GM20000 (cell line): ENCODE measurements around the gene U2AF1L4.

Experiments
- DNase-seq: peaks from one replicate; pipeline ENCODE4 v3.0.0; 2012; ENCODE audit warnings: low spot score
- TF ChIP-seq, protein P1 (sequence below): IDR thresholded peaks from 2 replicates; pipeline ENCODE4 v1.5.1; 2012; ENCODE audit warnings: mild to moderate bottlenecking, control low read depth; ENCODE audit errors: extremely low read depth, missing control alignments

Gene U2AF1L4

DNA sequence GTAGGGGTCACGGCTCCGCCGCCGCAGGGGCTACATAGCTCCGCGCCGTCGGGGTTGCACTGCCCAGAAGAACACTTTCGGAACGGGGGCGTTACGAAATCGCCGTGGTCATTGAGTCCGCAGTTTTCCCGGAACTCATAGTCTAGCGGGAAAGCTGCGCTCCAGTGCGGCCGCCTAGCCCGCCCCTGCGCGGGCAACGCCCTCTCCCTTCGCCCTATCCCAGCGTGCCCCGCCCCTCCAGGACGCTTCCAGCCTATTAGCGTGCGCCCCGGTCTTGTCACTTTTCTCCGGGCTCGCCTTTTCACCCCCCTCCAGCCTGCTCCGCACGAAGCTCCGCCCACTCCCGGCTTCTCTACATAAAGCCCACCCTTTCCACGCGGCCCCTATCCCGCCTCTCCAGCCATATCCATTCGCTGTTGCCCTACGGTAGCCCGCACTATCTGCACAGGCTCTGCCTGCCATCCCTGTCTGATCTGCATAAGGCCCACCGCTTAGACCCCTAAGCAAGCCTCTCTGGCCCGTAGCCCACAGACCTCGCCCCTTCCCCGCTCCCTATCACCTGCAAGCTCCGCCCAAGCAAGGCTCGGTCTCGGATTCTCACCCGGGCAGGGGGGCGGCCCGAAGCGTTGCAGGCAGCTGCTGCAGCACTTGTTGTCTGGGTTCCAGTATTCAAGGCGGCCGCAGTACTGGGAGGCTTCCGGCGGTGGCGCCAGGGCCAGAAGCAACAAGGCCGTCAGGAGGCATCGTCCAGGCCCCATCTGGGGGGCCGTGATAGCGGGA, 4.6 kb downstream of the U2AF1L4 start:
- peak; percentile 98 for DNase-seq
- TF ChIP-seq, protein P1, sequence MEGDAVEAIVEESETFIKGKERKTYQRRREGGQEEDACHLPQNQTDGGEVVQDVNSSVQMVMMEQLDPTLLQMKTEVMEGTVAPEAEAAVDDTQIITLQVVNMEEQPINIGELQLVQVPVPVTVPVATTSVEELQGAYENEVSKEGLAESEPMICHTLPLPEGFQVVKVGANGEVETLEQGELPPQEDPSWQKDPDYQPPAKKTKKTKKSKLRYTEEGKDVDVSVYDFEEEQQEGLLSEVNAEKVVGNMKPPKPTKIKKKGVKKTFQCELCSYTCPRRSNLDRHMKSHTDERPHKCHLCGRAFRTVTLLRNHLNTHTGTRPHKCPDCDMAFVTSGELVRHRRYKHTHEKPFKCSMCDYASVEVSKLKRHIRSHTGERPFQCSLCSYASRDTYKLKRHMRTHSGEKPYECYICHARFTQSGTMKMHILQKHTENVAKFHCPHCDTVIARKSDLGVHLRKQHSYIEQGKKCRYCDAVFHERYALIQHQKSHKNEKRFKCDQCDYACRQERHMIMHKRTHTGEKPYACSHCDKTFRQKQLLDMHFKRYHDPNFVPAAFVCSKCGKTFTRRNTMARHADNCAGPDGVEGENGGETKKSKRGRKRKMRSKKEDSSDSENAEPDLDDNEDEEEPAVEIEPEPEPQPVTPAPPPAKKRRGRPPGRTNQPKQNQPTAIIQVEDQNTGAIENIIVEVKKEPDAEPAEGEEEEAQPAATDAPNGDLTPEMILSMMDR = peak; percentile 3

DNA sequence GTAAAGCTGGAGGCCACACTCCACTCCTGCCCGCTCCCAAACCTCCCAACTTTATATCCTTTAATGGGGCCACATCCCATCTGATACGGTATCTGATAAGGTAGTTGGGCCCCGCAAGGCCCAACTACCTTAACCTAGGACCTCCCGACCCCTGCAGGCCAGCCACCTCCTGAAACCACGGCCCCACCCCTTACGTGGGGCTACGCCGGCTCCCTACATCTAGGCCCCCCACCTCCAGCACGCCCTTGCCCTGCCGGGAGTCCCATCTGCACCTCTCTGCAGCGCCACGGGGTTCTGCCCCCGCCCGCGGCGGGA, 5.2 kb downstream of the U2AF1L4 start:
- TF ChIP-seq, protein P1 = no peak
- DNase-seq = no peak

DNA sequence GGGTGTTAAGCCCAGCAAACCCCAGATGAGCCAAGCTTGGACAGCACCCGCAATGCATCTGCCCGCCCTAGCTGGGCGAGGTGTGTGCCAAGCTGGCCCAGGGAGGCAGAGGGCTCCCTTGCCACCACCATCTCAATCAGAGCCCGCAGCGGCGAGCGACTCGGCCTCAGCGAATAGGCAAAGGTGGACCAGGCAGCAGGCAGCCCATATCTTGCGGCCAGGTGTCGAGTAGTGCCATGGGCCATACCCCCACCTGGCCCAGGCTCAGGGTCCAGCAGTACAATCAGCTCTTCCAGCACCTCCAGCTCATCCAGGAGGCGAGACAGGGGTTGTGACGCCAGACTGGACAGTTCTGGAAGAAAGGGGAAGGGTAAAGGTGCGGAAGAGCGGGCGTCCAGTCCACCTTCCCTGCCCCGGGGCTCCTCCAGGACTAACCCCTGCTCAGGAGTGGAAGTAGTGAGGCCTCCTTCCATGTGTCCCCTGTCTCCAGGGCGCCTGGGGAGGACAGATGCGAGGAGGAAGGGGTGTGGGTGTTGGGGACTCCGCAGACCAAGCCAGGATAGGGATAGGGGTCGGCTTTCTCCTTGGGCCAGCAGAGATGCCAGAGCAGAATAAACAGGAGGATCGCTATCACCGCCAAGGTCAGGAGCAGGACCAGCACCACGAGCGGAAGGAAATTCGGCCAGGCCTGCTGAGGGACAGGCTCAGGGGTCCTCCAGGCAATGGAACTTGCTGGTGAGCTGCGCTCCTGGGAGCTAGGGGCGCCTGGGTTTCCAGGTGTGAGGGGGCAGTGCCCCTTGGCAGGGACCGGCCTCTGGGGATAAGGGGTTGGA, 5.7 kb downstream of the U2AF1L4 start:
- TF ChIP-seq, protein P1 = no peak
- DNase-seq = no peak

DNA sequence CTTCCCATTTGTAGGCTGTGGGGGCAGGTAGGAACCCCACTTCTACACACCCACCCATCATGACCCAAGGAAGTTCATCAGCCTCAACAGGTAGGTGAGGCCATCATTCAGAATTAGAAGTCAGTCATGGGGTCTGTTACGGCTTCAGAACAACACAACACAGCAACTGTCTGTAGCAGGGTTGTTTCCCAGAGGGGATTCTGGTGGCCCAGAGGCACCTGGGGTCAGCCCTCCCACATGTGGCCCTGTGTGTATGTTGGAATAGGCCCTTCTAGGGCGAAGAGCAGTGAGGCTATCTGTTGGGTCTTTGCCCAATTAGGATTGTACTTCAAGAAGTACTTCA, 6.4 kb downstream of the U2AF1L4 start:
- TF ChIP-seq, protein P1 = no peak
- DNase-seq = no peak

DNA sequence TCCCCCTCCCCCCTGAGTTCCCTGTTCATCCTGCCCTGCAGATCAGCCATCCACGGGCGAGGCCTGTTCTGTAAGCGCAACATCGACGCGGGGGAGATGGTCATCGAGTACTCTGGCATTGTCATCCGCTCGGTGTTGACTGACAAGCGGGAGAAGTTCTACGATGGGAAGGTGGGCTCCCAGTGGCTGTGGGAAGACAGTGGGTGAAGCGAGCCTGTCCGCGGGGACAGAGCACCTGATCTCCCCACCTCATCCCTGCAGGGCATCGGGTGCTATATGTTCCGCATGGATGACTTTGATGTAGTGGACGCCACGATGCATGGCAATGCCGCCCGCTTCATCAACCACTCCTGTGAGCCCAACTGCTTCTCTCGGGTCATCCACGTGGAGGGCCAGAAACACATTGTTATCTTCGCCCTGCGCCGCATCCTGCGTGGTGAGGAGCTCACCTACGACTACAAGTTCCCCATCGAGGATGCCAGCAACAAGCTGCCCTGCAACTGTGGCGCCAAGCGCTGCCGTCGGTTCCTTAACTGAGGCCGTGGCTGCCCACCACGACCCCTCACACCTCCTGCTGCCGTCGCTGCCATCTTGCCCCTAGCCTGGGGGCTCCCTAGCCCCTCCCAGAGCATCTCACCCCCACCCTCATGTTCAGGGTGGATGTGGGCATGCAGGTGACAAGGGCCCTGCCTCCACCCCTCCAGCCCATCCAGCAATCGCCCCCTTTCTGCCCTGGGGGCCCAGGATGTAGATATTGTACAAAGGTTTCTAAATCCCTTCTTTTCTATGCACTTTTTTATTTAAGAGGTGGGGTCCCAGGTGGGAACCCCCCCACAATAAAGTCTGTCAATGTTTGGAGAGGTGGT, 7.0 kb downstream of the U2AF1L4 start:
- DNase-seq = no peak
- TF ChIP-seq, protein P1 = no peak

DNA sequence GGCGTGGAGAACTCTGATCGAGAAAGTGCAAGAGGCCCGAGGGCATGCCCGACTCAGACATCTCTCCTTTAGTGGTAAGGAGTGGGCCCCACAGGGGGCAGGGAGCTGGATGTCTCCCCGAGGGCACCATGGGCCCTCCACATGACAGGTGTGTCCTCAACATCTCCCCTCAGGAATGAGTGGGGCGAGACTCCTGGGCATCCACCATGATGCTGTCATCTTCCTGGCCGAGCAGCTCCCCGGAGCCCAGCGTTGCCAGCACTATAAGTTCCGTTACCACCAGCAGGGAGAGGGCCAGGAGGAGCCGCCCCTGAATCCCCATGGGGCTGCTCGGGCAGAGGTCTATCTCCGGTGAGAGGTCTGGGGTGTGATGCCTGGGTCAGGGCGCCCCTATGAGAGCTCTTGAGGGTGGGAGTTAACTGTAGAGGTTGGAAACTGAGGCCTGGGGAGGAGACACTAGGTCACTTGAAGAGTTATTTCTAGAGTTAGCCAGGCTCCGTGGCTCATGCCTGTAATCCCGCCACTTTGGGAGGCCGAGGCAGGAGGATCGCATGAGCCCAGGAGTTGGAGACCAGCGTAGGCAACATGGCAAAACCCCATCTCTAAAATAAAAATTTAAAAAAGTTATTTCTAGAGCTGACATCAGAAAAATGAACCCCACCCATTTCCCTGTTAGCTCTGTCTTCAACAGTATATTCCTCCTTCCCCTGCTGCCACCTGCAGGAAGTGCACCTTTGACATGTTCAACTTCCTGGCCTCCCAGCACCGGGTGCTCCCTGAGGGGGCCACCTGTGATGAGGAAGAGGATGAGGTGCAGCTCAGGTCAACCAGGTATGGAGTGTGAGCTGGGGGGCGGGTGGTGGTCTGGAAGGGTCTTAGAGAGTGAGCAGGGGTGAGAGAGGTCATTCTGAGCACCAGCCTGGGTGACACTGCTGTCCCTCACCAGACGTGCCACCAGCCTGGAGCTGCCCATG, 8.0 kb downstream of the U2AF1L4 start:
- no peak for DNase-seq
- TF ChIP-seq, protein P1 = no peak
